HG02678 (cell line): ENCODE data around the gene AMZ1.
"Not testable (repeated sequence)": the region's sequence is repeated elsewhere in the genome, so short reads cannot be mapped to it uniquely, and the experiment has no call there.

Experiments
- ATAC-seq: cut with Tn5 transposase; IDR thresholded peaks from one replicate; pipeline ENCODE4 v1.9.1; 2021; ENCODE audit warnings: mild to moderate bottlenecking, moderate library complexity; ENCODE audit not compliant: unreplicated experiment

The AMZ1 gene

GRCh38 chr7:2709553-2710285, 21.7 kb downstream of the AMZ1 start:
- peak; percentile 75 for ATAC-seq

GRCh38 chr7:2710286-2710655, 22.3 kb downstream of the AMZ1 start:
- peak; percentile 50 for ATAC-seq

GRCh38 chr7:2710901-2711551, 23.0 kb downstream of the AMZ1 start:
- ATAC-seq = peak; percentile 33

DNA sequence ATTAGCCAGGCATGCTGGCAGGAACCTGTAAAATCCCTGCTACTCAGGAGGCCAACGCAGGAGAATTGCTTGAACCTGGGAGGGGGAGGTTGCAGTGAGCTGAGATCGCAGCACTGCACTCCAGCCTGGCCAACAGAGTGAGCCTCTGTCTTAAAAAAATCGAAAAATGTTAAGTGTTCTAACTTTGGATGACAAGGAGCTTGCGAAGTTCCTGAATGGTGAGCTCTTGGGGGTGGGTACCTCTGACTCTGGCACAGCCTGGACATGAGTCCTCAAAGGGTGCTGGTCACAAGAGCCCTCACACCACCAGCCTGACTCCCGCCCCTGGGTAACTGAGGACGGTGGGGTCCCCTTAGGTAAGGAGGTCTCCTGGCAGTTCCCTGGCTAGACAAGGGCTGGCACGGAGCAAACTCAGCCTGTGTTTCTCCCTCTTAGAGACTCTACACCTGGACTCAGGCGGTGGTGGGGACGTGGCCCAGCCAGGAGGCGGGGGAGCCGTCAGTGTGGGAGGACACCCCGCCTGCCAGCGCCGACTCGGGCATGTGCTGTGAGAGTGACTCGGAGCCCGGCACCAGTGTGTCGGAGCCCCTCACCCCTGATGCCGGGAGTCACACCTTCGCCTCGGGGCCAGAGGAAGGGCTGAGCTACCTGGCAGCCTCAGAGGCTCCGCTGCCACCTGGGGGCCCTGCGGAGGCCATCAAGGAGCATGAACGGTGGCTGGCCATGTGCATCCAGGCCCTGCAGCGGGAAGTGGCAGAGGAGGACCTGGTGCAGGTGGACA, 24.1 kb downstream of the AMZ1 start:
- ATAC-seq = no peak

DNA sequence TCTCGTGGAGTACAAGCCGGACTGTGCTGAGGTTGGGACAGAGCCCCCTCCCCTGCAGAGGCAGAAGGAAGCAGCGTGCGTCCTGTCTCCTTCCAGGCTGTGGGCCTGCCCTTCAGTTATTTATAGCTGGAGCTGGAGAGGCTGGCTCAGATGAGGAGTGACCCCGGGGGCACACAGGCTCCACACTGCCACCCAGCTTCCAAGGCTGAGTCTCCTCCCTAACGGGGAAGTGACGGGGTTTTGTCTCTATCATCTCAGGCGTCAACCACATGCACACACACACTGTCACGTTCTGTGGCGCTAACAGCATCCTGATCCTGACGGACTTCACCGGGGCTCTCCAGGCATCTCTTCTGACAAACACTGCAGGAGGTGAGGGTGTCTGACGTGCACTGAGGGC, 25.4 kb downstream of the AMZ1 start:
- no peak for ATAC-seq

DNA sequence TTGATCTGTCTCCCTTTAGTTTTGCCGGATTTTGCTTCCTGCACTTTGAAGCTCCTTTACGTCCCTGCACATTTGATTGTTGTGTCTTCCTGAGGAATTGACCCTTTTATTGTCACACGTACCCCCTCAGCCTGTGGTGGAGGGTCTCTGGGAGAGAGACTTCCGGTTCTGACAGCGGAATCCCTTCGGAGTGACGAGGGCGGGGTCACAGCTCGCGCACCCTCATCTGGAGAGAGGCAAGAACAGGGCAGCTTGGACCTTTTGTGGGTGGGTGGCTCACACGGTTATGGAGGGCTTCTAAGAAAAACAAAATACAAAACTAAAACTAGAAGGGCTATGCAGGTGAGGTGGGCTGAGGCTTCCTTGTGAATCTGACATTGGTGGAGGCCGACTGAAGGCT, 26.0 kb downstream of the AMZ1 start:
- no peak for ATAC-seq

GRCh38 chr7:2714636-2715035, 26.6 kb downstream of the AMZ1 start:
- no peak for ATAC-seq

DNA sequence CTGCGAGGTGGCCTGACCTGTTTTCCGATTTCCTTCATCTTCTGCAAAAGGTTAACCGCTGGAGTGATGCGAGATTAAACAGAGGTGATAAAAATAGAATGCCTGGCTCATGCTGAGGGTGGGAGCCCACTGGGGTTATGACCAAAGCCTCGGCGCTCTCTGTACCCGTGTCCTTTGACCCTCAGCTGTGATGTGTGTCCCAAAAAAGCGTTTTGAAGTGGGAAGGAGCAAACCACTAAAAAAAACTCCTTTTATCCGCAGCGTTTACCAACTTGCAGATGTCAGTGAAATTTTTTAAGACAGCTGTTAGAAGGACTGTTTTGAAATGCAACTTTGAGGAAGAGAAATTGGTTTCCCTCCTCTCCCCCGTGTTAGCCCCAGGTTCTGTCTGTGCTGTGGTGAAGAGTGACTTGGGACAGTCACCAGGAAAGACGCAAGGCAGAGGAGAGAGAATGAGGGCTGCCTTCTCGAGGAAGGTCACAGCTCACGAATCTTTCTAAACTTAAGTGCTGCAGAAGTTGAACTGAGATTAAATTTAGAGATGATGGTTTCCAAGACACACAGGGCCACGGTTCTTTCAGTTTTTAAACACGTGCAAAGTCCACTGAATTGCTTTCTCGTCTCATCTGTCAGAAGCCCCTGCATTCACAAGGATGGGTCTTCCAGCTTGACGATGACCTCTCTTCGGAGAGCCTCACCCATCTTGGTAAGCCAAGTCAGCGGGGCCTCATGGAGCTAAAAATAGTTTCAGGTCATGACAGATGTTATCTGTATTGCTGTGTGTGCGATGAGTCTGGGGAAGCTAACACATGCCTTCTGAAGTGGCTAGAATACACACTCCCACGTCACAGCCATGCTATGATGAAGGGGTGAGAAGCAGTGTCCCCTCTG, 27.6 kb downstream of the AMZ1 start:
- no peak for ATAC-seq

DNA sequence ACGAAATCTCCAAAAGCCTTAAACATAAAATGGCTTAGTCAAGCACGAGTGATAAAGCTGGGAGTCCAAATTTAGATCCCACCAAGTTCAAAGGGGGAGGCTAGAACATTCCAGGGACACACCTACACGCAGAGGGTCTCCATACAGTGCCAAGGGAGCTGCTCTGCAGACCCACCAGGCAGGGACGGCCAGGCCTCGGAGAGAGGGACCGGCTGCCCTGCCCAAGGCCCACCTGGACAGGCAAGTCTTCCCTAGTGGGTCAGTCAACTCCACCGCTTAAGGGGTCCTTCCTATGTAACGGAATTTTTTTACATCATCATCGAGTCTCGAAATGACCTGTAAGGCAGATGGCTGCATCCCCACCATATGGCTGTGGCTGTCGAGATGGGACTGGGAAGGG, 28.5 kb downstream of the AMZ1 start:
- no peak for ATAC-seq

GRCh38 chr7:2716906-2717292, 28.9 kb downstream of the AMZ1 start:
- ATAC-seq = no peak

DNA sequence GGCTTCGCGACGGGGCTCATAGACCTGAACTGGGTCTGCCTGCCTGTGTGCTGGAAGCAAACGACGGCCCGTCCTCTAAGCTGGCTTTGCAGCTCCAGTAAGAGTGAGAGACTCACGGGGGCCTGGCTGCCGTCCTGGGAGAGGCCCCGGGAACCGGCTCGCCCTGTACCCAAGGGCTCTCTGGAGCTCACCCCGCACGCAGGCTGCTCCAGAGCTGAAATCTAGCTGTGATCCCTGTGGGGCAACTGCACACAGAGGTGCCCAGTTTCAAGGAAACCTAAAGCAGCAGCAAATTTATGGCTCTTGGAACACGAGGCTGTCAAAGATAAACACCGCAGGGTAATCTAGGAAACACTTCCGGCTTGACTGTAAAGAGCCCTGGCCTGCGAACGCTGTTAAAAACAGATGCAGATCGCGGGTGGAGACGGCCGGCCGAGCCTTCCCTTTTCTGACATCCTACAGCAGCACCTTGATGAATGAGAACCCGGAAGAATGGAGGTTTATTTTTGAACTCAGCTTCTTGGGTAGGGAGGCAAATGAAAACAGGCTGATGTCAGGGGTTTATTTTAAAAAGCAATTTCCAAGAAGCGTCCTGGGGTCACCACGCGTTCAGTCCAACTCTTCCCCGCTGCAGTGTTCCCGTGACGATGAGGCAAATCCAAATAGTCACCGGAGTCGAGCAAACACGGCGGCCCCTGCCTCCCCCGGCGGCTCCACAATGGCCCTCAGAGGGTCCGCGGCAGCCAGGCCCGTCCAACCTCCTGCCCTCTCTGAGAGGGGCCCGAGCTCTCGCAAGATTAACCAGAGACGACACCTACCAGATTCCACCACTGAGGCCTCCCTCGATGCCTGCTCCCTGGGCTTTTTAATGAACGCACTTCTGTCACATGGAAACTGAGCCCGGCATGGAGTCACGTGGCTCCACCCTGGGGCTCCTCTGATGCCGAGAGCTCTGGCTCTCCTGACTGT, 29.6 kb downstream of the AMZ1 start:
- ATAC-seq = no peak

GRCh38 chr7:2718296-2718965, 30.4 kb downstream of the AMZ1 start:
- no peak for ATAC-seq

- no peak for ATAC-seq
These were observed 31.0 kb downstream of the AMZ1 start for GRCh38 chr7:2719007-2719406.

- ATAC-seq = no peak
These were observed 32.0 kb downstream of the AMZ1 start for GRCh38 chr7:2720024-2720423.

DNA sequence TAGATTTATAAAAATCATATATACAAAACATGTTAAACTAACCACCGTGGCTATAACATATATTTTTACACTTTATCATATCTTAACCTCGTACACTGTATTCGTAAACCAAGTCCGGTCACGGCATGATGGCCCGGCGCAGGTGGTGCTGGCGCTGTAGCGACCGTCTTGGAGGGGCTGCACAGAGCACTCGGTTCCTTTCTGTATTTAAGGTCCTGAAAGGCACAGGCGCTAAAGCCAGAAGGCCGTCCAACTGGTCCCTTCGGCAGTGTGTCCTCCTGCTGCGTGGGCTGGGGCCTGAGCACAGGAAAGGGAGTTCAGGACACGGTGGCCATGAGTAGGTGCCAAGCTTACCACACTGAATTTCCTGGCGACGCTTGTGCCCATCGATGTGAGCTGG, 33.8 kb downstream of the AMZ1 start:
- ATAC-seq = no peak

- ATAC-seq = no peak
These were observed 34.6 kb downstream of the AMZ1 start for GRCh38 chr7:2722591-2722990.

DNA sequence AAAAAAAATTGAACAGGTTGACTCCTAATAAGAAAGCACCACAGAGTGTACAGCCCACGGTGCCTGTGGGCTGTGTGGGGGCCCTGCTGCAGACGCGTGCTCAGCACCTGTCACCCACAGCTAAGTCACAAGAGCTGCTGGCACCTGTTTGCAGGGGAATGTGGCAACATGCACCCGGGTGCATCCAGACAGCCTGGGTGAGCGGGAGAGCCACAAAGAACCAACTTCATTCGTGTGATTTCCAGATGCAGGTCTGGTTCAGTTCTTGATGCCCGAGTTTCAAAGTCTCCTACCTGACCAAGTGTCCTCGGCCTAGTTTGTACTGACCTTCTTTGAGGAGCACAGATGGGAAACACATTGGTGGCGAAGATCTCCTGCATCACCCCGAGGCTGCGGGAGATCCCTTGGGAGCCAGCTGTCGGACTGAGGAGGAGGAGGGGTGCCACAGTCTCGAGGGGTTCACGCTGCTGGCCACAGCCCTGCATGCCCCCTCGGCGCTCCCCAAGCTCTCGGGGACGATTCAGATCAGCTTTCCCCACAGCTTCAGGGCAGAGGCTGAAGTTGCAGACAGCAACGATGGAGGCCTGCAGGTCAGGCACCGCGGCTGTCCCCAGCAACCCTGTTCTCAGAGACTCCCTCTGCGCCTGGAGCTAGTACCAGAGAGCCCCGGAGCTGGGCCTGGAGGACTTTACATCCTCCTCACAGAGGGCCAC, 35.3 kb downstream of the AMZ1 start:
- no peak for ATAC-seq

GRCh38 chr7:2724036-2724435, 36.0 kb downstream of the AMZ1 start:
- ATAC-seq = not testable (repeated sequence)
